HG03159 (cell line): ENCODE results near the gene SMC6.
A peak's percentile ranks its signal among the peaks of the same experiment; 100 is the strongest.

Source experiments
- ATAC-seq: cut with Tn5 transposase; IDR thresholded peaks from one replicate; pipeline ENCODE4 v1.9.1; 2021; ENCODE audit warnings: mild to moderate bottlenecking, moderate library complexity; ENCODE audit not compliant: unreplicated experiment

Gene SMC6

GRCh38 chr2:17719562-17720371 lies 33.8 kb downstream of the SMC6 start:
- ATAC-seq = peak; percentile 76

- no peak for ATAC-seq
These were observed 34.9 kb downstream of the SMC6 start for GRCh38 chr2:17718689-17719088.

DNA sequence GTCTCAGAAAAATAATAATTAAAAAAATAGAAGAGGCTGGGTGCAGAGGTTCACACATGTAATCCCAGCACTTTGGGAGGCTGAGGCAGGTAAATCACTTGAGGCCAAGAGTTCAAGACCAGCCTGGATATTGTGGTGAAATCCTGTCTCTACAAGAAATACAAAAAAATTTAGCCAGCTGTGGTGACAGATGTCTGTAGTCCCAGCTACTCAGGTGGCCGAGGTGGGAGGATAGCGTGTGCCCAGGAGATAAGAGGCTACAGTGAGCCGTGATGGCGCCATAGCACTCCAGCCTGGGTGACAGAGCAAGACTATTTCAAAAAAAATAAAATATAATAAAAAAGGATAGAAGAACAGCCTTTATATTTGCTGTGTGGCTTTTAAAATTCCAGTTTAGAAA lies 35.9 kb downstream of the SMC6 start:
- no peak for ATAC-seq

- no peak for ATAC-seq
These were observed 40.3 kb downstream of the SMC6 start for GRCh38 chr2:17713291-17713690.

GRCh38 chr2:17710547-17711248 lies 42.9 kb downstream of the SMC6 start:
- no peak for ATAC-seq

DNA sequence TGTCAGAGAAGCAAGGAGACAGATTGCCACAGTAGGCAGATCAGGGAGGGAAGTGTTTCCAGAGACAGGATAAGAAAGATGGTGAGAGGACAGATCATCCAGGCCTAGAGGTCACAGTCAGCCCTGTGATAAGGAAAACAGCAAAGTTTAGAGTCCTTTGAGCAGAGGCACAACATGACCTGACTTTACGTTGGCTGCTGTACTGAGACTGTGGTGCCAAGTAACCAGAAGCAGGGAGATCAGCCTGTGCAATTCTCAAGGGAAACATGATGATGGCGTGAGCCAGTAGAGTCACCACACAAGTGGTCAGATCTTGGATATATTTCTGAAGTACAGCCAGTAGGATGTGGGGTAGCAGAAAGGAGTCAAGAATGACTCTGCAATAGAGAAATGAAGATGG lies 43.7 kb downstream of the SMC6 start:
- ATAC-seq = no peak

DNA sequence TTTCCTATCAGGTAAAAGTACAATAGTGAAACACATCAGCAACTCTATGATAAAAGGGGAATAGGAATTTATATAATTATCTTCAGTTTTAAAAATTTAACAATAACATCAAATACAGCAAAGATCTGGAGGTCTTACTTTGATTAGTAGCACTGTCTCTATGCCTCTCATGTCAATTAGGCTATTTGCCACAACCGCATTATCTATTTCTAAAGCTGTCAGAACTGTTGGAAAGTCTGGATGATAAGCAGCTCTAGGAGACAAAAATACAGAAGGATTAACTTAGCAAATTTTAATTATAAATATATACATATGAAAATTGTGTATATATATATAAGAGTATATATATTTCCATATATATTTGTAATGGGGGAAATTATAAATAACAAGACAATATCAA lies 45.1 kb downstream of the SMC6 start:
- ATAC-seq = no peak

DNA sequence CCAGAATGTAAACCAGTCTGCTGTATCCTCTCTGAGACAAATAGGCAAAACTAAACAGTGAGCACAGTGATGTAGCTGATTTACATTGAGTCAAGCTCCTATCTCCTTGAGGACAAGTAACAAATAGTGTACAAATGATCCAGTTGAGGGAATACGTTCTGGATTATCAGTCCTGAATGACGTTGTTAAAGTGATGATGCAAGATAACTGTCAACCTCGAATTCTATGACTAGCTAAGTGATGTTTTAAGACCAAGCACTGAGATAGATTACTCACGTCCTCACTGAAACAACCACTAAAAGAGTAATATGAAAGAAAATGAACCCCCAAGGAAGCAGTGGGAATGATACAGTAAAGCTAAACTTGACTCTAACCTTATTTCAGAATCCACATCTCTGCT lies 46.8 kb downstream of the SMC6 start:
- no peak for ATAC-seq

DNA sequence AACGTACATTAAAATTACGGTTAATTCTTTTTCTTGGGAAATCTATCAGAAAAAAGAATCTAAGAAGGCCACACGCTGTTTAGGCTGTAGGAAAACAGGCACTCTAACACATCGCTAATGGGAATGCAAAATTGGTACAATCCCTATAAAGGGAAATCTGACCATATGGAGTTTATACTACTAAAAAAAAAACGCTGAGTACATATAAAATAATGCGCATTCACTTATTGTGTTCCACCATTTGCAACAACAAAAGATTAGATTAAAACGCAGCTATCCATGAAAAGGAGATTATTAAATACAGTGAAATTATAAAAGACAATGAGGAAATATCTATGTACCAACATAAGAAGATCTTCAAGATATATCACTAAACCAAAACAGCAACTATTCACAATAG lies 62.8 kb downstream of the SMC6 start:
- ATAC-seq = no peak

DNA sequence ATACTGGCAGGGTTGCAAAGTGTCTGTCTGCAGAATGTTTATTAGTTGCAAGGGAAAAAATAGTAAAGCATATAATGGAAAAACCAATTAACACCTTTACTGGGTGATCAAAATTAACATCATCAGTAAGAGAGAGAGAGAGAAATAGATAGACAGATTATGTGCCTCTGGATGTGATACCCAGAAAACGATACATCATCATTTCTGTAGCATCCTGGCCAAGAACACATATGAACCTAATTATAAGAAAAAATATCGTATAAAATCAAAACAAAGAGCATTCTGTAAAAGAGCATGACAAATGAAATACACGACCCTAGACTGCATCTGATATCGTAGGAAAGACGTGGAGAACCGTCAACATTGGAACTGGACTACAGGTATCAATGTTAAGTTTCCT lies 64.6 kb downstream of the SMC6 start:
- ATAC-seq = no peak

DNA sequence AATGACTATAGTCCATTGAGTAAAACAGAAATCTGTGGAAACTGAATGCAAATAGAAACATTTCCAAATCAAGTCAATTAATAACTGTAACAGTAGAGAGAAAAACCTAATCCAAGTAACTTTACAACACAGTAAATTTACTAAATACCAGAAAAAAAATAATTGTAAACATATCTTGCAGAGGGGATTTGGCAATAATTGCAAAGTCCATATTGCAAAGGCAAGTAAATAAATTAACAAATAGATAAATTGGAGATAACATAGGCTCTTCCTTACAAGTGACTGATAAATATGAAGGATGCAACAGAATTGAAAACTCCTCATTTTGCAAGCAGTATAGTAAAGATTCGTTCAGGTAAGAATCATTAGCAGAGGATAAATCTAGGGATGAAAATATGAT lies 65.0 kb downstream of the SMC6 start:
- ATAC-seq = no peak

GRCh38 chr2:17683981-17684380 lies 69.6 kb downstream of the SMC6 start:
- no peak for ATAC-seq

GRCh38 chr2:17682098-17682857 lies 71.3 kb downstream of the SMC6 start:
- no peak for ATAC-seq

DNA sequence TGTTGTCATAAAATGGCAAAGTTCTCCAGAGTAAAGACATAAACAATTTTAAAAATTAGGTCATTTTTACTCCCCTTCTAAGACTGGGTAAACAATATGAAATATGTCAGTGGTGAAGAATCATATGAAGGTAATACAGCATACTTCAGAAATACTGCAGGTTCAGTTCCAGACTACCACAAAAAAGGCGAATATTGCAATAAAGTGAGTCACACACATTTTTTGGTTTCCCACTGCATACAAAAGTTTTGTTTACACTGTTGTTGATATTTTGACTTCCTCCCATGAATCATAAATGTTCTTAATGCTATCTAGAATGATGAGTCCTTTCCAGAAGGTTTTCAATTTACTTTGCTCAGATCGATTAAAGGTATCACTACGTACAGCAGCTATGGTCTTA lies 73.5 kb downstream of the SMC6 start:
- ATAC-seq = no peak

- ATAC-seq = no peak
These were observed 78.8 kb downstream of the SMC6 start for GRCh38 chr2:17674817-17675216.

DNA sequence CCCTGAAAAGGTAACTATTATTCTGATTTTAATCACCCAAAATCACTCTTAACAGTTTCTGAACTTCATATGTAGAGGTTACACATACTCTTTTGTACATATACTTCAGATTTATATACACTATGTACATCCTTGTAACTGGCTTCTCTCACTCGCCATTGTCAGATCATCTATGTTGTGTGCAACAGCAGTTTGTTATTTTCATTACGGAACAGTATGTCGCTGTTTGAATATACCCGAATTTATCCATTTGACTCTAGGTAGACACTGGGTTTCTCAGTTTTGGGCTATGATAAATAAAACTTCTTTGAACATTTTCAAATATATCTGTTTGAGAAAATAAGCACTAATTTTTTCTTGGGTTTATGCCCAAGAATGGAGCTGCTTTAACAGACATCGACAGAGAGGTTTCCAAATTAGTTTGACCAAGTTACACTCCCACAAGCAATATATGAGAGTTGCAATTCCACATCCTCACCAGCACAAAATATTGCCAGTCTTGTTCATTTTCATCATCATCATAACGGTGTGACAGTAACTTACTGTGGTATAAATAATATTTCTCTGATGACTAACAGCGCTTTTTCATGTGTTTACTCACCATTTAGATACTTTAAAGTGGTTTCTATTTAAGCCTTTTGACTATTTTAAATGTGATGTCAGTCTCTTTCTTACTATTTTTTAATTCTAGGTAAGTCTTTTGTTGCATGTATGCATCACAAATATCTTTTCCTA lies 80.9 kb downstream of the SMC6 start:
- ATAC-seq = no peak

- ATAC-seq = no peak
These were observed 85.7 kb downstream of the SMC6 start for GRCh38 chr2:17667898-17668297.

DNA sequence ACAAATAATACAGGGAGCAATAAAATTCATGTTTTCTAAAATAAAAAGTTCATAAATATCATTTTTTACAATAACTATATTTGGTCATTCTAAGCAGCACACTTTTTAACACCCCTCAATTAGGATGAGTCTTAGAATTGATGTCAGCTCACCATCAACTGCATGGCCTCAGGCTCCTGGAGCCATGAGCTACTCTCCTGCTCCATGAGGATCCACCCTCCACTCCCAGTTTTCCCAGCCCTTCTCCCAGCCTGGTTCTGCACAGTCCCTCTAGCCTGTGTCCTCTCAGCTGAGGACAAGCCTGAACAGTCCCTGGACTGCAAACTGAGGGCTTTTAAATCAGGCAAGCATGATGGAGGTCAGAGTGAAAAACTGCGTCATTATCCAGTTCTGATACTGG lies 89.1 kb downstream of the SMC6 start:
- ATAC-seq = no peak

GRCh38 chr2:17662723-17663122 lies 90.9 kb downstream of the SMC6 start:
- no peak for ATAC-seq

GRCh38 chr2:17661460-17661859 lies 92.2 kb downstream of the SMC6 start:
- no peak for ATAC-seq

GRCh38 chr2:17660219-17660618 lies 93.4 kb downstream of the SMC6 start:
- ATAC-seq = no peak
